SU-DHL-6 (cell line): ENCODE data around the gene ELOB.

Experiments used
- H2AFZ ChIP-seq: fragments of 200-600 bp; sonication (generic); 2 replicates; pipeline ENCODE4 v1.6.1; 2014; ENCODE audit warnings: low read depth, mild to moderate bottlenecking, moderate library complexity, mixed read lengths, antibody characterized with exemption, low read length; ENCODE audit not compliant: severe bottlenecking
- H3F3A ChIP-seq: fragments of 200-600 bp; shearing (Covaris generic); 2 replicates; pipeline ENCODE4 v1.6.0; 2016; ENCODE audit warnings: antibody characterized with exemption, mild to moderate bottlenecking; ENCODE audit not compliant: insufficient read depth
- H3K27ac ChIP-seq: fragments of 200-600 bp; sonication (generic); 2 replicates; pipeline ENCODE4 v1.5.1; 2016; ENCODE audit warnings: low read depth, mild to moderate bottlenecking, low read length, moderate library complexity, mixed read lengths
- H3K27me3 ChIP-seq: fragments of 200-600 bp; sonication (generic), shearing (Covaris generic); 2 replicates; pipeline ENCODE4 v1.6.0; 2014; ENCODE audit warnings: mild to moderate bottlenecking, low read length
- H3K36me3 ChIP-seq: fragments of 200-600 bp; sonication (generic); 2 replicates; pipeline ENCODE4 v1.6.1; 2014; ENCODE audit warnings: mild to moderate bottlenecking, low read length, mixed read lengths
- H3K4me2 ChIP-seq: fragments of 300-600, 200-600 bp; shearing (Covaris generic), sonication (generic); 2 replicates; pipeline ENCODE4 v1.6.0; 2014; ENCODE audit warnings: low read length, low read depth, mild to moderate bottlenecking; ENCODE audit not compliant: poor library complexity, severe bottlenecking
- H3K4me3 ChIP-seq: fragments of 200-600 bp; sonication (generic); 2 replicates; pipeline ENCODE4 v1.5.1; 2014; ENCODE audit warnings: antibody characterized with exemption, low read length, mild to moderate bottlenecking, mixed read lengths; ENCODE audit not compliant: insufficient read depth, poor library complexity, severe bottlenecking
- H3K79me2 ChIP-seq: fragments of 200-600 bp; sonication (generic); 2 replicates; pipeline ENCODE4 v1.6.1; 2014; ENCODE audit warnings: mild to moderate bottlenecking, low read length, moderate library complexity; ENCODE audit not compliant: insufficient read depth
- H3K9ac ChIP-seq: fragments of 200-600 bp; sonication (generic); 2 replicates; pipeline ENCODE4 v1.7.0; 2014; ENCODE audit warnings: mild to moderate bottlenecking, low read length
- H3K9me2 ChIP-seq: fragments of 200-600 bp; sonication (generic); replicated peaks from 2 replicates; pipeline ENCODE4 v1.6.1; 2014; ENCODE audit warnings: low read length; ENCODE audit not compliant: insufficient read depth
- H3K9me3 ChIP-seq: fragments of 200-600 bp; sonication (generic); 2 replicates; pipeline ENCODE4 v1.6.1; 2014; ENCODE audit warnings: low read length, mixed read lengths; ENCODE audit not compliant: insufficient read depth
- H4K20me1 ChIP-seq: fragments of 200-600 bp; sonication (generic); 2 replicates; pipeline ENCODE4 v1.6.1; 2014; ENCODE audit warnings: low read depth, mild to moderate bottlenecking, antibody characterized with exemption, low read length, moderate library complexity, mixed read lengths
- EZH2phosphoT487 ChIP-seq: fragments of 200-600 bp; sonication (generic), shearing (Covaris generic); conservative IDR thresholded peaks from 2 replicates; pipeline ENCODE4 v1.6.1; 2018; ENCODE audit warnings: mild to moderate bottlenecking, antibody characterized with exemption, low read length, moderate library complexity, mixed read lengths
- TF ChIP-seq, protein P1 (sequence below): fragments of 200-600 bp; sonication (generic); IDR thresholded peaks from one replicate; pipeline ENCODE4 v1.5.1; 2017; ENCODE audit warnings: antibody characterized with exemption, mild to moderate bottlenecking, low read length, moderate library complexity; ENCODE audit not compliant: insufficient read depth, poor library complexity, severe bottlenecking

Gene ELOB

DNA sequence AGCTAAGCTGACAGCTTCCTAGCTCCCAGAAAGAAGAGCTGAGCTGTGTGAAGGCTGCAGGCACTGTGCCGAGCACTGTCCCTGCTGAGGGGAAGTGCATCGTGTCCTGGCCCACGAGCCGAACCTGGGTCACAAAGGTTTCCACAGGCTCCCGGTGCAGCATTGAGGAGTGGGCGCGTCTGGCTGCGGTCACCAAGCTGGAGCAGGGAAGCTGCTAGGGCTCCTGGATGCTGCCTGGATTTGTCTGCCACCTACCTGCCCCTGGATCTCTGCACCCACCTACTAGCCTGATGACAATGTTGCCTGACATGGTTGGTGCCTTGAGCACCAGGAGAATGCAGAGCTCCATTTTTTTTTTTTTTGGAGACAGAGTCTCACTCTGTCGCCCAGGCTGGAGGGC lies 31.1 kb downstream of the ELOB start:
- Histone ChIP-seq H3K79me2 (no peaks in the 10 kb centered on the region), H3K4me2 (no peak overlapping the region), H3K27ac (no peak overlapping the region), H3K9me3 (no peaks in the 10 kb centered on the region), H3K36me3 (no peaks in the 10 kb centered on the region), H4K20me1 (no peaks in the 10 kb centered on the region), H3F3A (no peaks in the 10 kb centered on the region), H3K4me3 (no peak overlapping the region), H2AFZ (no peak overlapping the region), H3K9me2 (no peaks in the 10 kb centered on the region), H3K9ac (no peak overlapping the region), H3K27me3 (no peaks in the 10 kb centered on the region)
- TF ChIP-seq, protein P1, sequence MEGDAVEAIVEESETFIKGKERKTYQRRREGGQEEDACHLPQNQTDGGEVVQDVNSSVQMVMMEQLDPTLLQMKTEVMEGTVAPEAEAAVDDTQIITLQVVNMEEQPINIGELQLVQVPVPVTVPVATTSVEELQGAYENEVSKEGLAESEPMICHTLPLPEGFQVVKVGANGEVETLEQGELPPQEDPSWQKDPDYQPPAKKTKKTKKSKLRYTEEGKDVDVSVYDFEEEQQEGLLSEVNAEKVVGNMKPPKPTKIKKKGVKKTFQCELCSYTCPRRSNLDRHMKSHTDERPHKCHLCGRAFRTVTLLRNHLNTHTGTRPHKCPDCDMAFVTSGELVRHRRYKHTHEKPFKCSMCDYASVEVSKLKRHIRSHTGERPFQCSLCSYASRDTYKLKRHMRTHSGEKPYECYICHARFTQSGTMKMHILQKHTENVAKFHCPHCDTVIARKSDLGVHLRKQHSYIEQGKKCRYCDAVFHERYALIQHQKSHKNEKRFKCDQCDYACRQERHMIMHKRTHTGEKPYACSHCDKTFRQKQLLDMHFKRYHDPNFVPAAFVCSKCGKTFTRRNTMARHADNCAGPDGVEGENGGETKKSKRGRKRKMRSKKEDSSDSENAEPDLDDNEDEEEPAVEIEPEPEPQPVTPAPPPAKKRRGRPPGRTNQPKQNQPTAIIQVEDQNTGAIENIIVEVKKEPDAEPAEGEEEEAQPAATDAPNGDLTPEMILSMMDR, result no peak
- no peak for TF ChIP-seq EZH2phosphoT487

DNA sequence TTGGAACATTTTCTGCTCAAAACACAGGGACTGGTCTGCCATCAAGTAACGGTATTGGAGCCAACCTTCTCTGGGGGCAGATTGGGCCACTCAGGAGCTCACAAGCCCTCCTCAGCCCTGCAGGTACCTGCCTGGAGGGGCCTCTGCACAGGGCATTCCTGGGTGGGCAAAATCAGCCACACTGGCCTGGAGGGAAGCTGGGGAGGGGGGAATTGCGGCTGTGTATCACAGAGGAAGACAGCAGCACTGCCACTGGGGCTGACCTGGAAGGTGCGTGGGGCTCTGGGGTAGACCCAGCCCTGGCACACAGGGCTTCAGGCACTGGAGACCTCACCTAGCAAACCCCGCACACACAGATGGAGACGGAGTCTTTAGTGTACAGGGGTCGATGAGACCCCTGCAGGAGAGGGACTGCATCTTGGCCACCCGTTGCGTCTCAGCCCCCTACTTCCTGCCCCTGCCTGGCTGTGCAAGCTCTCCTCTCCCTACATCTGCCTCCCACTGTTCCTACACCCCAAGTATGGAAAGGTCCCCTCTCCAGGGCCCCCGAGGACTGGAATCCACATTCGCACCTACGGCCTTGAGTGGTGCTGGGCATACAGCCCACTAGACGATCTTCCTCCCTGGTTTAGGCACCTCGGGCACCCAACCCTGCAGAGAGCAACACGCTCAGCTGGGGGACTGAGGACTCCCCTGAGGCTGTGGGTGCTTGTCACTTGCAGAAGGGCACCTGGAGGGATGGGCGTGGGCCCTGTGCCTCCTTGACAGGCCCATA lies 31.8 kb downstream of the ELOB start:
- Histone ChIP-seq H4K20me1 (no peaks in the 10 kb centered on the region), H3K9ac (no peak overlapping the region), H3K4me2 (no peak overlapping the region), H3F3A (no peaks in the 10 kb centered on the region), H2AFZ (no peak overlapping the region), H3K36me3 (no peaks in the 10 kb centered on the region), H3K79me2 (no peaks in the 10 kb centered on the region), H3K27me3 (no peaks in the 10 kb centered on the region), H3K4me3 (no peak overlapping the region), H3K27ac (no peak overlapping the region), H3K9me2 (no peaks in the 10 kb centered on the region), H3K9me3 (no peaks in the 10 kb centered on the region)
- TF ChIP-seq, protein P1, result no peak
- TF ChIP-seq EZH2phosphoT487, result no peak

DNA sequence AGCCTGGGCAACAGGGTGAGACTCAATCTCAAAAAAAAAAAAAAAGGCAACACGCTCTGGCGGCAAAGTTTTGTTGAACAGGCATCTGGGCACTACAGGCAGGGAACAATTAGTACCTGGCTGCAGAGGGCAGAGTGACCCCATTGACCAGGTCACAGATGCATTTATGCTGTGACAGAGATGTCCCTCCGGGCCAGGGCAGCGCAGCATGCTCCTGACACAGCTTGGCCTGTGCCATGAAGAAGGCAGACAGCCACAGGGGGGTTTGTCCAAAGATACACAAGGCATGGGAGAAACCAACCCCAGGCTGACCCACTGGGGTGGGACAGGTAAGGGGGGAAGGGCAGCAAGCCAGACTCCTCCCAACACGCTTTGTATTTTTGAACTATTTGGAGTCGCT lies 32.4 kb downstream of the ELOB start:
- Histone ChIP-seq H3F3A (no peaks in the 10 kb centered on the region), H3K36me3 (no peaks in the 10 kb centered on the region), H3K4me3 (no peak overlapping the region), H3K9me3 (no peaks in the 10 kb centered on the region), H4K20me1 (no peaks in the 10 kb centered on the region), H3K79me2 (no peaks in the 10 kb centered on the region), H3K27me3 (no peaks in the 10 kb centered on the region), H3K9me2 (no peaks in the 10 kb centered on the region), H3K9ac (no peak overlapping the region), H3K4me2 (no peak overlapping the region), H2AFZ (no peak overlapping the region), H3K27ac (no peak overlapping the region)
- TF ChIP-seq, protein P1, result no peak
- TF ChIP-seq EZH2phosphoT487, result no peak
